HepG2 (cell line): ENCODE results near the gene KRTAP10-6. TPM values are rescaled to one million over a fixed set of nuclear protein-coding genes. Genes with fewer than 3 reads are reported as not detected.

Source experiments
- ADNP ChIP-seq: sonication (generic); formaldehyde crosslinking; IDR thresholded peaks from 2 replicates; pipeline ENCODE4 v1.4.0; 2020; ENCODE audit warnings: missing genetic modification reagents
- BRD4 ChIP-seq: sonication (generic); formaldehyde crosslinking; IDR thresholded peaks from 2 replicates; pipeline ENCODE4 v1.4.0; 2020; ENCODE audit warnings: missing genetic modification reagents
- CEBPG ChIP-seq: IDR thresholded peaks from 2 replicates; pipeline ENCODE4 v1.6.1; 2016
- FIP1L1 ChIP-seq: fragments of 200-400 bp; formaldehyde crosslinking; IDR thresholded peaks from 2 replicates; pipeline ENCODE4 v1.6.1; 2018; ENCODE audit warnings: low read depth, mild to moderate bottlenecking, low read length, moderate library complexity, borderline replicate concordance; ENCODE audit not compliant: insufficient read depth
- FOXJ3 ChIP-seq: sonication (generic); formaldehyde crosslinking; IDR thresholded peaks from 2 replicates; pipeline ENCODE4 v1.4.0; 2020; ENCODE audit warnings: missing genetic modification reagents, mild to moderate bottlenecking, borderline replicate concordance
- HDAC1 ChIP-seq: sonication (generic); formaldehyde crosslinking; IDR thresholded peaks from 2 replicates; pipeline ENCODE4 v1.5.1; 2020; ENCODE audit warnings: mild to moderate bottlenecking, missing genetic modification reagents
- HDAC2 ChIP-seq: sonication (generic); formaldehyde crosslinking; IDR thresholded peaks from 2 replicates; pipeline ENCODE4 v1.4.0; 2020; ENCODE audit warnings: missing genetic modification reagents
- KDM5B ChIP-seq: sonication (generic); formaldehyde crosslinking; IDR thresholded peaks from 2 replicates; pipeline ENCODE4 v1.4.0; 2020; ENCODE audit warnings: missing genetic modification reagents, mild to moderate bottlenecking, borderline replicate concordance
- MAX ChIP-seq: IDR thresholded peaks from 2 replicates; pipeline ENCODE4 v1.6.1; 2012; ENCODE audit warnings: inconsistent platforms
- MTF2 ChIP-seq: sonication (generic); formaldehyde crosslinking; IDR thresholded peaks from 2 replicates; pipeline ENCODE4 v1.5.0; 2020; ENCODE audit warnings: missing genetic modification reagents, borderline replicate concordance
- MXI1 ChIP-seq: IDR thresholded peaks from 3 replicates; pipeline ENCODE4 v1.6.1; 2012; ENCODE audit warnings: low read depth, low read length, inconsistent platforms, borderline replicate concordance
- NR0B2 ChIP-seq: sonication (generic); formaldehyde crosslinking; IDR thresholded peaks from 2 replicates; pipeline ENCODE4 v1.4.0; 2020; ENCODE audit warnings: mild to moderate bottlenecking, missing genetic modification reagents
- NR2F6 ChIP-seq, 2 experiments: IDR thresholded peaks; 2 replicates each; pipeline ENCODE4 v1.6.1; 2016; ENCODE audit warnings: antibody characterized with exemption in 1 of 2, mild to moderate bottlenecking in 1 of 2
- SOX6 ChIP-seq, 2 experiments: fragments of 450-650 bp in 1 of 2; sonication (generic) in 1 of 2; formaldehyde crosslinking in 1 of 2; IDR thresholded peaks; 2 replicates each; pipeline versions ENCODE4 v1.4.0 to v1.6.1; 2017 to 2020; ENCODE audit warnings: antibody characterized with exemption in 1 of 2, mild to moderate bottlenecking in 1 of 2, missing genetic modification reagents in 1 of 2
- SP4 ChIP-seq: sonication (generic); formaldehyde crosslinking; IDR thresholded peaks from 2 replicates; pipeline ENCODE4 v1.8.1; 2023; ENCODE audit warnings: mild to moderate bottlenecking, missing genetic modification reagents
- TBX2 ChIP-seq: sonication (generic); formaldehyde crosslinking; IDR thresholded peaks from 2 replicates; pipeline ENCODE4 v1.5.0; 2020; ENCODE audit warnings: missing genetic modification reagents, mild to moderate bottlenecking, borderline replicate concordance
- TEAD3 ChIP-seq: optimal IDR thresholded peaks from 2 replicates; pipeline ENCODE3; 2016; ENCODE audit warnings: borderline replicate concordance
- ZFP36 ChIP-seq: fragments of 150-350 bp; IDR thresholded peaks from 2 replicates; pipeline ENCODE4 v1.6.1; 2018; ENCODE audit warnings: borderline replicate concordance, low read length, low read depth; ENCODE audit not compliant: partially characterized antibody
- ZFP82 ChIP-seq: sonication (generic); formaldehyde crosslinking; IDR thresholded peaks from 2 replicates; pipeline ENCODE4 v1.5.1; 2020; ENCODE audit warnings: mild to moderate bottlenecking, missing genetic modification reagents, borderline replicate concordance
- ZNF281 ChIP-seq: sonication (generic); formaldehyde crosslinking; IDR thresholded peaks from 2 replicates; pipeline ENCODE4 v1.4.0; 2020; ENCODE audit warnings: missing genetic modification reagents, borderline replicate concordance
- ZNF362 ChIP-seq: sonication (generic); formaldehyde crosslinking; IDR thresholded peaks from 2 replicates; pipeline ENCODE4 v1.4.0; 2020; ENCODE audit warnings: missing genetic modification reagents, mild to moderate bottlenecking, borderline replicate concordance
- ZNF547 ChIP-seq: sonication (generic); formaldehyde crosslinking; IDR thresholded peaks from 2 replicates; pipeline ENCODE4 v1.5.1; 2020; ENCODE audit warnings: mild to moderate bottlenecking, missing genetic modification reagents
- ZNF747 ChIP-seq: sonication (generic); formaldehyde crosslinking; IDR thresholded peaks from 2 replicates; pipeline ENCODE4 v1.8.1; 2023; ENCODE audit warnings: missing genetic modification reagents, mild to moderate bottlenecking, borderline replicate concordance
- polyA plus RNA-seq, 8 experiments: library from polyadenylated mRNA; depleted of rRNA in 3 of 8; stranded (reverse) in 7 of 8; unstranded in 1 of 8; fragments of >200 nt; fragmentation: Illumina TruSeq in 4 of 8; extraction: Trizol in 4 of 8; gene quantifications; 2 replicates each; pipeline versions ENCODE4 v1.2.1 to v1.2.3, GENCODE V29; 2011 to 2016; ENCODE audit warnings: low read depth in 4 of 8, missing spikeins in 1 of 8, mixed read lengths in 1 of 8; ENCODE audit not compliant: insufficient read depth in 1 of 8
- total RNA-seq, 5 experiments: library from RNA; depleted of rRNA; stranded (reverse); fragments of >200 nt; fragmentation: Illumina TruSeq; extraction: Trizol; gene quantifications; 2 replicates each; pipeline ENCODE4 v1.2.3, GENCODE V29; 2016; ENCODE audit warnings: low read depth in 1 of 5

KRTAP10-6 gene
- total and polyA plus RNA-seq, 2 of the 13 experiments (the other 11 are each of a cell fraction or from before 2014, with no cell fraction given) = not detected

- TF ChIP-seq FOXJ3 (CRISPR knock-in tag) (no peak), ZNF547 (CRISPR knock-in tag) (0 out of 2 replicates have a peak, but pooled peaks have one; percentile 60), KDM5B (CRISPR knock-in tag) (0 out of 2 replicates have a peak, but pooled peaks have one; percentile 47), ZFP36 (no peak), SOX6 (IDR thresholded peaks at IDR 0.05) (no peak), SOX6 (CRISPR knock-in tag; IDR thresholded peaks at IDR 0.05) (peak; percentile 84), TBX2 (peak; percentile 78), NR0B2 (CRISPR knock-in tag) (peak; percentile 18; the same call in 1 of the 2 replicates), ZNF281 (CRISPR knock-in tag) (peak; percentile 80), MTF2 (CRISPR knock-in tag) (0 out of 2 replicates have a peak, but pooled peaks have one; percentile 46), HDAC1 (CRISPR knock-in tag) (peak; percentile 69), NR2F6 (IDR thresholded peaks at IDR 0.05) (0 out of 2 replicates have a peak, but pooled peaks have one; percentile 7), NR2F6 (CRISPR knock-in tag; IDR thresholded peaks at IDR 0.05) (peak; percentile 40), SP4 (peak; percentile 66; the same call in 1 of the 2 replicates), ADNP (CRISPR knock-in tag) (peak; percentile 85), FIP1L1 (no peak), MXI1 (0 out of 3 replicates have a peak, but pooled peaks have one; percentile 58), ZFP82 (CRISPR knock-in tag) (no peak), BRD4 (CRISPR knock-in tag) (peak; percentile 33; the same call in 1 of the 2 replicates), TEAD3 (peak; percentile 51), MAX (peak; percentile 58), CEBPG (CRISPR knock-in tag) (peak; percentile 31; the same call in 1 of the 2 replicates), ZNF747 (CRISPR knock-in tag) (peak; percentile 87; the same call in 1 of the 2 replicates), ZNF362 (CRISPR knock-in tag) (no peak), HDAC2 (CRISPR knock-in tag) (peak; percentile 2; the same call in 1 of the 2 replicates)
These were observed 17.6 kb downstream of the KRTAP10-6 start (continued) for GRCh38 chr21:44574457-44575306.
